Muscle of back (tissue), 11 donors: ENCODE measurements around the gene PRDM2. TPM values are rescaled to one million over a fixed set of nuclear protein-coding genes. Genes with fewer than 3 reads are reported as not detected.
A peak's percentile ranks its signal among the peaks of the same experiment; 100 is the strongest.

Source experiments
- DNase-seq, 3 donors: peaks; one replicate each; pipeline versions ENCODE4 v3.0.0 to v3.0.0-alpha.2; 2013
- polyA plus RNA-seq, 10 donors: library from polyadenylated mRNA; unstranded; fragments of 120-200 nt; gene quantifications; one replicate each; pipeline ENCODE4 v1.2.1, GENCODE V29; 2013; ENCODE audit not compliant: insufficient read length in 10 of 10

PRDM2 gene
- polyA plus RNA-seq, 10 donors = 28.3 to 43.8 (median 38.3) TPM

DNA sequence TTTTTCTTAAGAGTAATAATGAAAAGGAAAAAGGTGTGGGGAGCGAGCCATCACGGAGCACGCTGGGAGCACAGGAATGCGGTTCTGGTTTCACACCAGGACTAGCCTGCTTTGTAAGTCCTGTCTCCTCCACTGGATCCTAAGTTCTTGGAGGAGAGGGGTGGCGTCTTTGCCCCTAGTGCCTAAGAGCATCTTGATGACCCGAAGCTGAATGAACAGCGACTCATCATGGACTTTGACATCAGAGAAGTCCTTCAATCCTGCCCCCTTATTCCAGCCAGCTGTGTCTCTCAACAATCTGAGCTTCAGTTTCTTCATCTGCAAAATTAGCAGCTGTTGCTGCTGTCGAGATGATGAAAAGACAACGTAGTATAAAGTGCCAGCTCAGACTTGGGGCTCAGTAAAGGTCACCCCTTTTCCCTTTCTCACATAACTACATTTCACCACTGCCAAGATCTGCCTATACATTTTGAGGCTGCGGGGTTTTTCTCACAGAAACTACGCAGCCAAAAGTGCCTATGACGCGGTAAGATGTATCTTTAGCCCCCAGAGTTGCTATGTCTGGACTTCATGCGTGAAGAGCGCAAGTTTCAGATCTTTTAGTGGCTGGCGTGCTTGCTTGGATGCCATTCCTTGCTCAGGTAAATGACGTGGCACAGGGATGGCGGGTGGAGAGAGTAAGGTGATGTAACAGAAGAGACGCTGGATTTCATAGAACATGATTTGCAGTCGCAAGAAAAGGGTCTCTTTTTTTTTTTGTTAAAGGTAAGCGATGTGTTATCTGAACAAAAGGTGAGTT is 4.9 kb upstream of the PRDM2 start:
- DNase-seq = no peak

DNA sequence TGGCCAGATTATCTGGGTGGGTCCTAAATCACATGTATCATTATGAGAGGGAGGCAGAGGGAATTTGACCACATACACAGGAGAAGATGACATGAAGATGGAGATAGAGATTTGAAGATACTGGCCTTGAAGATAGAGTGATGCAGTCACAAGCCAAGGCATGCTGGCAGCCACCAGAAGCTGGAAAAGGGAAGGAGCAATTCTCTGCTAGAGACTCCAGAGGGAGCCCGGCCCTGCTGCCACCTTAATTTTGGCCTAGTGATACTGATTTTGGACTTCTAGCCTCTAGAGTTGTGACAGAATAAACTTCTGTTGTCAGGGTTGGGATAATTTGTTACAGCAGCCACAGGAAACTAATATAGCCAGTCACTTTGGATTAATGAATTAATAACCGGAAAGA is 2.2 kb upstream of the PRDM2 start:
- no peak for DNase-seq

DNA sequence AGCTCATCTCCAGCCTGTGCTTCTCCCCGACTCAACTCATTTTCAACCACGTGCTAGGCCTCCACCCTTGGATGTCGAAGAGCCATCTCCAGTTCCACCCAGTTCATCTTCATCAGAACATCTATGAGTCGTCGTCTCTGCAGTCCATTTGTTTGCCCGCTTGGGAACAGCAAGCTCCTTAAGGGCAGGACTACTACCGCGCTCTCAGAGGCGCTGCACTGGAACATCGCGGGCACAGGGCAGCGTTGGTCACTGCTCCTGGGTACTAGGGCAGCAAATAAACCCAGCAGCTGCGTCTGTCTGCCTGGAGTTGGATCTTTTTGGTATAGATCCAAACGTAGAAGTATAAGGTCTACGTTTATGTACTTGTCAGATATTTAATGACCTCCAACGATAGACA is 478 bp upstream of the PRDM2 start:
- no peak for DNase-seq

- peak; percentile 20 to 84 (median 44) for DNase-seq
Observed at GRCh38 chr1:13700521-13701270, 708 bp downstream of the PRDM2 start.

- DNase-seq = no peak
Observed at GRCh38 chr1:13701271-13701640, 1.3 kb downstream of the PRDM2 start.

DNA sequence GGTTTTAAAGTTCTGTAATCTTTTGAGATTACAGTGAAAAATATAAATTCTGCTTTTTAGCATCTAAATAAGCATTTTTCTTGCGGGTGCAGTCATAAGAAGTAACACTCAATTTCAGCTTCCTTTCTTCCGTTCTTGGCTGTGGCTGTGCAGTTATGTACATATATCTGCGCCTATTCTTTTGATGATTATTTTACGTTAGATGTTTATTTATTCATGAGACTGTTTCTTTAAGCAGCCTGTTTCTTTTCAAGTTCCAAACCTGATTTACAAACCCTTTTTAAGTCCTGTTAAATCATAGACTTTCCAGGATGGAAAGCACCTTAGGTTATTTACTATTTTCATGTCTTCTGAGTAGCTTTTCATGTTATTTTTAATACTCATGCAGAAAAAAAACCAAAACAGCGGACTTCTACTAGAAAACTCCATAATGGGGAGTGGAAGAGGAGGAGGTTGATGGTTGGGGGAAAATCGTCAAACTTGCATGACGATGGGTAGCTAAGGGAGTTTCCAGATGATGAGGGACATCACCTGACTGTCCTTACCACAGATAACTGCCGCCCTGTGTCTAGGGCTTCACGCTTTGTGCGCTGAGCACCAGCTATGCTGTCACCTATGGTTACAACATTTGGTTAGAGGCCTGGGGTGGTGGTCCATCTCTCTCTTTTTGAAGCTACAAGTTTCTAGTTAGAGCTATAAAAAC is 2.6 kb downstream of the PRDM2 start:
- no peak for DNase-seq

DNA sequence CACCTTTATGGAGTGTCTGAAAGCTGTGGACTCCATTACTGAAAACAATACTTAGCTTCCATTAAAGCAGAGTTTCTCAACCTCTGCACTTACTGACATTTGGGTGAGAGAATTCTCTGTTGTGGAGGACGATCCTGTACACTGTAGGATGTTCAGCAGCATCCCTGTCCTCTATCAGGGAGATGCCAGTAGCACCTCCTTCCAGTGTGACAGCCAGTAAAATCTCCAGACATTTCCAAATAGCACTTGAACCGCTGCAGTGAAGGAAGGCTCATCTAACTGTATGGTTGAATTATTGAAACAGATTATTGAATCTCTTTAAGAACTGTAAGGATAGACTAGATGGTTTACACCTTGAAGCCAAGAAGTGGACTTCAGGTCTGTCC is 3.1 kb downstream of the PRDM2 start:
- no peak for DNase-seq

- no peak for DNase-seq
Observed at GRCh38 chr1:13703558-13704490, 3.8 kb downstream of the PRDM2 start.

- no peak for DNase-seq
Observed at GRCh38 chr1:13706046-13706445, 6.1 kb downstream of the PRDM2 start.

GRCh38 chr1:13707164-13707563 is 7.2 kb downstream of the PRDM2 start:
- DNase-seq = peak; percentile 22 to 78 (median 50)

- no peak for DNase-seq
Observed at GRCh38 chr1:13708380-13708982, 8.5 kb downstream of the PRDM2 start.

DNA sequence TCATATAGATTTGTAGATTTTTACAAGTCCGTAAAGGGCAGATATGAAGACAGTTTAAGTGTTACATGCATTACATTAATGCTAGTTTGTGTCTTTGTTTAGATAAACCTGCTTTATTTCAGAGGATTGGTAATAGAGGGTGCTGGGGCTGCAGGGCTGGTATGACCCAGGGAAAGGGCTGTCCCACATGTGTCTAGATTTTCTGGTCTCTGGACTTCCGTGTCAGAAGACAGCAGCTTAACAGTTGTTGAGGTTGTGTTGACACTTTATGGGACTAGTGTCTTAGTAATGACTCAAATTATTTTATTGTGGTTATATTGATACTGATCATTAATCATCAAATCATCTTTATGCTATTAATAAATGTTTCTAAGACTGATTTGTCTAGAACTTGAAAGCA is 10.1 kb downstream of the PRDM2 start:
- DNase-seq = no peak

DNA sequence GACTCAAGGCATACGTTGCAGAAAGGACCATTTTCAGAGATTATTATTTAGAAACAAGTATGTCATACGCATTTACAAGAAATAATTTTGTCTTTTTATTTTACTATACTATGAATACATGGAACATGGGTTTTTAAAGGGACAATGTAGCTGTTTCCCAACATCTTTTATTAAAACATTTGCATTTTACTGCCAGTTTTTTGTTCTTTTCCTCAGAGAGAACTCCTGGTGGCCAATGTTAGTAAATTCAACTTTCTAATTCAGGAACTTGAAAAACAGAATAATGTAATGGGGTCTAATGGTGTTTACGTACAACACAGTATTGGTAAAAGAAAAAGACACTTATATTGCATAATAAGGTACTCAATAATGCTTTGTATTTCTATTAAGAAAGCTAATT is 14.9 kb downstream of the PRDM2 start:
- DNase-seq = peak in 1 of 3 donors; percentile 25

DNA sequence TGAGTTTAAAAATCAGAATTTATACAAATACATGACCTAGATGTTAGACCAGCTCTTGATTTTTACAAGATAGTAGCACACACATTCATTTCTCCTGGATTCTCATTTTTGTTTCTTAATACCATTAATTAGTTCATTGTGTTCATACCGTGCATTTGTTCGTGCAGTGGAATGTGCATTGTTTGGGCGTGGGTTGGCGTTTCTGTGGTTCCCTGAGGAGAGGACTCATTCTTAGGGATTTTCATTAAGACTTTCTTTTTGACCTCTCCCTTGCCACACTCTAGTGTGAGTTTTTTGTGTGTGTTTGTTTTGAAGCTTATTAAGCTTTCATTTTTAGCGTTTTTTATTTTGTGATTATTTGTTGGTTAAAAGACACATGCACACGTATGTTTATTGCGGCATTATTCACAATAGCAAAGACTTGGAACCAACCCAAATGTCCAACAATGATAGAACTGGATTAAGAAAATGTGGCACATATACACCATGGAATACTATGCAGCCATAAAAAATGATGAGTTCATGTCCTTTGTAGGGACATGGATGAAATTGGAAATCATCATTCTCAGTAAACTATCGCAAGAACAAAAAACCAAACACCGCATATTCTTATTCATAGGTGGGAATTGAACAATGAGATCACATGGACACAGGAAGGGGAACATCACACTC is 15.8 kb downstream of the PRDM2 start:
- DNase-seq = peak in 1 of 3 donors; percentile 32

GRCh38 chr1:13722808-13723360 is 22.9 kb downstream of the PRDM2 start:
- no peak for DNase-seq

DNA sequence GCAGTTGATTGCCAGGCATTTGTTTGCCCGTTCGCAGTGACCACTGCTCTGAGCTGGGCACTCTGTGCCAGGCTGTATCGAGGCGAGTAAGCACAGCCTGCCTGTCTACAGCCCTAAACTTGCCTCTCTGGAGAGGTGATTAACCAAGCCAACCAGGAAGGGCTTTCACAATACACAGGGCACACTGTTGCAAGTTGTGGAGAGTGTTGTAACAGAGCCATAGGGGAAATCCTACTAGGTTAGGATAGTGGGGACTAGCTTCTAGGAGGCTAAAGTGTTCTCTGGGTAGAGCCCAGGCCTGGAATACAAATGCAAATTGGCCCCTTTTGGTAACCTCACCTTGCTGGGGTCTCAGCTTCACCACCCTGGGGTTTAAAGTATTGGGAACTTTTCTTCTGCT is 23.8 kb downstream of the PRDM2 start:
- DNase-seq = no peak

DNA sequence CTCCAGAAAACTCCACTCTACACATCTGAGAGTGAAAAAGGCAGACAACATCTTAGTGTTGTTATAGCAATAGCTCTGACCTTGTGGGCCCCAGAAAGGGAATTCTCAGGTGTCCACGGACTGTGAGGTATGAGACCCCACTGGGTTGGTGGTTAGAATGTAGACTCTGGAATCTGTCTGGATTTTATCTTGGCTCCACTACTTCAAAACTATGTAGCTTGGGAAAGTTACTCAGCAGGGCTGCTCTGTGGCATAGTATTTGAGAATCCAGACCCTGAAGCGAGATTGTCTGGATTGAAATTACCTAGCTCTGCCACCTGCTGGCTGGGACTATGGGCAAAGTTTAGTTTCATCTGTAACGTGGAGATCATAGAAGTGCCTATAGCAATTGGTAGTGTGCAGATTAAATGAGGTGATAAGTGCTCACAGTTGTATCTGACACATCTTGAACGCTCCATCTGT is 25.8 kb downstream of the PRDM2 start:
- DNase-seq = peak in 2 of 3 donors; percentile 38 to 52

- DNase-seq = no peak
Observed at GRCh38 chr1:13728091-13728715, 28.2 kb downstream of the PRDM2 start.

DNA sequence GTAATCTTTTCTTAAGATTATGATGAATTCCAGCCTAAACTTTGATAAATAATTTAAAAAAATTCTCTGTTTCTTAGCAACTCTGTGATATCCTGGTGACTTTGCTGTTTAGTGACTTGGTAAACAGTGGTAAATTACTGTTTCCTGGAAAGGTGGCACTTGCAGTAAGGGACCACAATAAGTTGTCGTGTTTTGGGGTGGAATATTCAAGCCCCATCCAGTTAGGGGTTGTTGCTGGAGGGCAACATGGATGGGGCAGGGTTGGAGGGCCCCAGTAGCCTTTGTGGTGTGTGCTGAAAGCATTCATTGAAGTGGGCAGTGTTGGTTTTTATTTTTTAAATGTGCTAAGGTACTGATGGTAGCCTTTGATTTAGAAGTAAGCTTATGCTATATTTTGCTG is 30.3 kb downstream of the PRDM2 start:
- DNase-seq = no peak
